ENCODE results near the gene UMODL1.
"Not testable (repeated sequence)": the region's sequence is repeated elsewhere in the genome, so short reads cannot be mapped to it uniquely, and the experiment has no call there.

Gene UMODL1

GRCh38 chr21:42171091-42172053 is 100.3 kb downstream of the UMODL1 start:
- no peak for DNase-seq

GRCh38 chr21:42172596-42173483 is 101.7 kb downstream of the UMODL1 start:
- DNase-seq: no peak

DNA sequence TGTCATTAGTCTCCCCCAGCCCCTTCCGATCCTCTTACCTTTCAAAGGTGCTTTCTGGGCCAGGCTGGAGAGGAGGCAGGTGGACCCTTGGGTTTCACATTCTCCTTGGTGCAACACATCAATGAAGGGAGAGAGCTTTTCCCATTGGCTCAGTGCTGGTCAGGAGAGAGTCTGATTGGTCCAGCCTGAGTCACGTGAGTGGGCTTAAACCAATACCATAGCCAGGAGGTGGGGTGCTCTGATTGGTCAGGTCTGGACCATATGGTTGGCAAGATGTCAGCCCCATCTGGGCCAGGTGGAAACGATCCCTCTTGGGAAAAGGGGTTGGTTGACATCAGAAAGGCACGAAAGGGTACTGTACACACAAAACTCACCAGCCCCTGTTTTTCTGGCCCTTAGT is 103.1 kb downstream of the UMODL1 start:
- no peak for DNase-seq

- DNase-seq: no peak
Measured at GRCh38 chr21:42175110-42175710, 104.1 kb downstream of the UMODL1 start.

DNA sequence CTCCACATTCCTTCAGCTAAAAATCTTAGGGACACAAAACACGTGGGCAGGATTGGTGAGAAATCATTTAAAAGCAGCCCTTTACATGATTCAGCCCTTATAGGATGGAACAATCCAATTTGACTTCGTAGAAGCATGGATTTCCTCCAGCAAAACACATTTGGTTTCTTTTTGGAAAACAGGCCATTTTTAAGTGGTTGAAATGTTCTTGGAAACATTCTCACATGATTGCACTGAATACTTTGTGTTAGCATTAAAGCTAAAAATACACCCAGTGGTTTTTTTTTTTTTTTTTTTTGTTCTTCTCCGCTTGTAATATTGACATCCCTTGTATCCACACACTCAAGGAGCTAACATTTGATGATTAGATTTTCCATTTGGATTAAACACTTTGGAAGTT is 105.7 kb downstream of the UMODL1 start:
- no peak for DNase-seq

- DNase-seq: no peak
Measured at GRCh38 chr21:42179316-42179715, 108.2 kb downstream of the UMODL1 start.

DNA sequence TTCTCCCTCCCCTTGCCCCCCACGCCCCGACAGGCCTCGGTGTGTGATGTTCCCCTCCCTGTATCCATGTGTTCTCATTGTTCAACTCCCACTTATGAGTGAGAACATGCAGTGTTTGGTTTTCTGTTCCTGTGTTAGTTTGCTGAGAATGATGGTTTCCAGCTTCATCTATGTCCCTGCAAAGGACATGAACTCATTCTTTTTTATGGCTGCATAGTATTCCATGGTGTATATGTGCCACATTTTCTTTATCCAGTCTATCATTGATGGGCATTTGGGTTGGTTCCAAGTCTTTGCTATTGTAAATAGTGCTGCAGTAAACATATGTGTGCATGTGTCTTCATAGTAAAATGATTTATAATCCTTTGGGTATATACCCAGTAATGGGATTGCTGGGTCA is 108.9 kb downstream of the UMODL1 start:
- DNase-seq: not testable (repeated sequence)

DNA sequence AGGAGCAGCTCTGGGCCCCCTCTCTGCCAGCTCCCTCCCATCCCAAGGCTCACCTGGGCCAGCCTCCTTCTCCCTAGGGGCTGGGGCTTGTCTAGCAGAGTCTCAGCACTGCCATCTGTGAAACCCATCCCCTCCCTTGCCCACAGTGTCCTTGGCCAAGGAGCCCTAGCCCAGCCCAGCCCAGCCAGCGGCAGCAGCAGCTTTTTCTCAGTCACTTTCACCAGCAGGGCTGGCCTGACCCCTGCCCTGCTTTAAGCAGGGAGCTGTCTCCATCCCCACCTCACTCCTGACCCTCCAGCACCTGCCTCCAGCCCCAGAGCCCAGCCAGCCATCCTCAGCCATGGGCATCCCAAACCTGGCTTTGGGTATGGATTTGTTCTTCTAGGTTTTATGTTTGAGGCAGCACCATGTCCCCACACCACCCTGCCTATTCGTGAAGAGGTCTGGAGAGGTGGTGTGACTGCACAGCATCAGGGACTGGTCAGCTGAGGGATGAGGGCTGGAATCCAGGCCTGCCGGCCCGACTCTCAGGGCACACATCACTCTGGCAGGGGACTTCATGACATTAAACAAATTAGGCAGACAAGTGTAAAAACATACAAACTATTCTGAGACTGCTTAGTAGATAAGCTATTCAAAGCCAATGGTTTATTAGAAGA is 111.7 kb downstream of the UMODL1 start:
- no peak for DNase-seq

GRCh38 chr21:42183374-42184266 is 112.5 kb downstream of the UMODL1 start:
- DNase-seq: no peak

DNA sequence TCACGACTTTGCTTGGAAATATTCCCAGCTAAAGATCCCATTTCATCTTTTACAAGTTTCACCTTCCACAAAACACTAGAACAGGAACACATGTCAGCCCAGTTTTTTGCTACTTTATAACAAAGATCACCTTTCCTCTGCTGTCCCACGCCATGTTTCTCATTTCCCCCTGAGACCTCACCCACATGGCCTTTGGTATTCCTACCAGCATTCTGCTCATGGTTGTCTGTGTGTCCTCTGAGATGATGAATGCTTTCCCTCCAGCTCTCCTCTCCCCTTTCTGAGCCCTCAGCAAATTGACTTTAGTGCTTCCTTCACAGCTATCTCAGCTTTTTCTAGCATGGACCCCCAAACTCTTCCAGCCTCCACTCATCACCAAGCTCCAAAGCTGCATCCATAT is 115.5 kb downstream of the UMODL1 start:
- no peak for DNase-seq

GRCh38 chr21:42187976-42188653 is 117.0 kb downstream of the UMODL1 start:
- DNase-seq: no peak

- DNase-seq: no peak
Measured at GRCh38 chr21:42188663-42189062, 117.5 kb downstream of the UMODL1 start.

- DNase-seq: no peak
Measured at GRCh38 chr21:42189431-42189830, 118.3 kb downstream of the UMODL1 start.

- no peak for DNase-seq
Measured at GRCh38 chr21:42189860-42190485, 118.9 kb downstream of the UMODL1 start.

DNA sequence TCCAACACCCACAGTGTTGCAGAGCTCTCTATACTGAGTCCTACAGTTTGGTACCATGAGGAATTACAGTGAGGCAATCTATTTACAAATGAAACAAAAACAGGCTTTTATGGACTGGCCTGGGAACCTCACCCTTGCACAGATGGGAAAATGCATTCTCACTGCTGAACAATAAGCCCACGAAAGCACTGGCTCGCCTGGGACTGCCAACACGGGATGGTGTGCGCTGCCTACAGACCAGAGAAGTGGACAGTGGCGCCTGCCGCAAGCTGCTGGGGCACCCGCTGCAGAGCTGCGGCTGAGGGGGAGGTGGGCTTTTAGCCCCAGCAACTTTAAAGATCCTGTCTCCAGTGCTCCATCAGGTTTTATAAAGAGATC is 119.4 kb downstream of the UMODL1 start:
- no peak for DNase-seq

GRCh38 chr21:42191064-42191463 is 119.9 kb downstream of the UMODL1 start:
- DNase-seq: no peak

GRCh38 chr21:42191696-42192595 is 120.8 kb downstream of the UMODL1 start:
- DNase-seq: no peak

Data from NCI-H187 treated with DMSO at 0.1 percent for 48 hours (cell line).